Chondrocyte (in vitro differentiated cells): ENCODE data around the gene SPO11. TPM values are rescaled to one million over a fixed set of nuclear protein-coding genes. Genes with fewer than 3 reads are reported as not detected.
A peak's percentile ranks its signal among the peaks of the same experiment; 100 is the strongest.

Source experiments
- DNase-seq: peaks from one replicate; pipeline ENCODE4 v3.0.0; 2021; ENCODE audit warnings: mixed read lengths, low spot score
- H3K27ac Mint-ChIP-seq: one replicate; pipeline ENCODE4 v1.8.0; 2021; ENCODE audit warnings: mild to moderate bottlenecking, moderate library complexity, mixed read lengths; ENCODE audit not compliant: unreplicated experiment
- H3K27me3 Mint-ChIP-seq: 2 replicates; pipeline ENCODE4 v1.8.0; 2021; ENCODE audit warnings: low read depth, mixed read lengths
- H3K36me3 Mint-ChIP-seq: 2 replicates; pipeline ENCODE4 v1.8.0; 2021; ENCODE audit warnings: low read depth, mixed read lengths
- H3K4me1 Mint-ChIP-seq: 2 replicates; pipeline ENCODE4 v1.8.0; 2021; ENCODE audit warnings: low read depth, mild to moderate bottlenecking, mixed read lengths
- H3K4me3 Mint-ChIP-seq: one replicate; pipeline ENCODE4 v1.8.0; 2021; ENCODE audit warnings: mild to moderate bottlenecking, moderate library complexity, mixed read lengths; ENCODE audit not compliant: unreplicated experiment
- H3K9me3 Mint-ChIP-seq: 2 replicates; pipeline ENCODE4 v1.8.0; 2021; ENCODE audit warnings: low read depth, mixed read lengths
- total RNA-seq: library from RNA; stranded (reverse); gene quantifications from 3 replicates; pipeline ENCODE4 v1.2.1, GENCODE V29; 2021
- TF ChIP-seq, protein P1 (sequence below): fragments of 200-600 bp; sonication (generic); IDR thresholded peaks from 2 replicates; pipeline ENCODE4 v1.5.0; 2021; ENCODE audit warnings: antibody characterized with exemption, mild to moderate bottlenecking, moderate library complexity

The SPO11 gene
- total RNA-seq, 1 donor from 2014 or later: not detected

DNA sequence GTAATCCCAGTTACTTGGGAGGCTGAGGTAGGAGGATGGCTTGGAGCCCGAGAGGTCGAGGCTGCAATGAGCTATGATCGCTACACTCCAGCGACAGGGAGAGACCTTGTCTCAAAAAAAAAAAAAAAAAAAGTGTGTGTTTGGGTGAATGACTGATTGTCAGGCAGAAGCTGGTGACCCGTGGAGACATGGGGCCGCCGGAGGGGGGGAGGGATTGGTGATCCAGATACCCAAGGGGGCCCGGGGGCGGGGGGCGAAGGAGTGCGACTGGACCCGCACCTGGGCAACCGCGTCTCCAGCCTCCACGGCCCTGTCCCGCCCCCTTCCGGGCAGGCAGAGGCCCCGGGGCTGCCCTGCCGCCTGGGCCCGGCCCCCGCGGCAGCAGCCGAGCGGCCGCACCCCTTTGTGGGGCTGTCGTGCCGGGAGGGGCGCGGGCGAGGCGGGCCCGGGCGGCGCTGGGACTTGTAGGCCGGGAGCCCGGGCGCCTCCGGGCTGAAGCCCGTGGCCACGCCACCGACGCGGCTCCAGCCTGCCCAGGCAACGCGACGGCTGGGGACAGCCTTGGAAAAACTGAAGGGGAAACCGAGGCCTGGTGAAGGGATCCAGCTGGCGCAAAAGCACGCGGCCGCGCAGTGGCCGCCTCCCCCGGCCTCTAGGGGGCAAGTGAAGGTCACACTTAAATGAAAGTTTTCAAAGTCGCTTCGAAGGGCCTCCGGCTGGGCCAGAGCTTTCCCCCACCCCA, 59.5 kb downstream of the SPO11 start:
- H3K36me3 Mint-ChIP-seq: peaks cover 3% of the 10 kb centered on the region
- H3K4me1 Mint-ChIP-seq: peaks cover 32% of the 10 kb centered on the region
- no peaks in the 10 kb centered on the region for H3K9me3 Mint-ChIP-seq
- no peaks in the 10 kb centered on the region for H3K27me3 Mint-ChIP-seq
- DNase-seq: peak; percentile 86
- H3K27ac Mint-ChIP-seq: no peak overlapping the region
- H3K4me3 Mint-ChIP-seq: no peak overlapping the region
- TF ChIP-seq, protein P1, sequence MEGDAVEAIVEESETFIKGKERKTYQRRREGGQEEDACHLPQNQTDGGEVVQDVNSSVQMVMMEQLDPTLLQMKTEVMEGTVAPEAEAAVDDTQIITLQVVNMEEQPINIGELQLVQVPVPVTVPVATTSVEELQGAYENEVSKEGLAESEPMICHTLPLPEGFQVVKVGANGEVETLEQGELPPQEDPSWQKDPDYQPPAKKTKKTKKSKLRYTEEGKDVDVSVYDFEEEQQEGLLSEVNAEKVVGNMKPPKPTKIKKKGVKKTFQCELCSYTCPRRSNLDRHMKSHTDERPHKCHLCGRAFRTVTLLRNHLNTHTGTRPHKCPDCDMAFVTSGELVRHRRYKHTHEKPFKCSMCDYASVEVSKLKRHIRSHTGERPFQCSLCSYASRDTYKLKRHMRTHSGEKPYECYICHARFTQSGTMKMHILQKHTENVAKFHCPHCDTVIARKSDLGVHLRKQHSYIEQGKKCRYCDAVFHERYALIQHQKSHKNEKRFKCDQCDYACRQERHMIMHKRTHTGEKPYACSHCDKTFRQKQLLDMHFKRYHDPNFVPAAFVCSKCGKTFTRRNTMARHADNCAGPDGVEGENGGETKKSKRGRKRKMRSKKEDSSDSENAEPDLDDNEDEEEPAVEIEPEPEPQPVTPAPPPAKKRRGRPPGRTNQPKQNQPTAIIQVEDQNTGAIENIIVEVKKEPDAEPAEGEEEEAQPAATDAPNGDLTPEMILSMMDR: peak; percentile 45

DNA sequence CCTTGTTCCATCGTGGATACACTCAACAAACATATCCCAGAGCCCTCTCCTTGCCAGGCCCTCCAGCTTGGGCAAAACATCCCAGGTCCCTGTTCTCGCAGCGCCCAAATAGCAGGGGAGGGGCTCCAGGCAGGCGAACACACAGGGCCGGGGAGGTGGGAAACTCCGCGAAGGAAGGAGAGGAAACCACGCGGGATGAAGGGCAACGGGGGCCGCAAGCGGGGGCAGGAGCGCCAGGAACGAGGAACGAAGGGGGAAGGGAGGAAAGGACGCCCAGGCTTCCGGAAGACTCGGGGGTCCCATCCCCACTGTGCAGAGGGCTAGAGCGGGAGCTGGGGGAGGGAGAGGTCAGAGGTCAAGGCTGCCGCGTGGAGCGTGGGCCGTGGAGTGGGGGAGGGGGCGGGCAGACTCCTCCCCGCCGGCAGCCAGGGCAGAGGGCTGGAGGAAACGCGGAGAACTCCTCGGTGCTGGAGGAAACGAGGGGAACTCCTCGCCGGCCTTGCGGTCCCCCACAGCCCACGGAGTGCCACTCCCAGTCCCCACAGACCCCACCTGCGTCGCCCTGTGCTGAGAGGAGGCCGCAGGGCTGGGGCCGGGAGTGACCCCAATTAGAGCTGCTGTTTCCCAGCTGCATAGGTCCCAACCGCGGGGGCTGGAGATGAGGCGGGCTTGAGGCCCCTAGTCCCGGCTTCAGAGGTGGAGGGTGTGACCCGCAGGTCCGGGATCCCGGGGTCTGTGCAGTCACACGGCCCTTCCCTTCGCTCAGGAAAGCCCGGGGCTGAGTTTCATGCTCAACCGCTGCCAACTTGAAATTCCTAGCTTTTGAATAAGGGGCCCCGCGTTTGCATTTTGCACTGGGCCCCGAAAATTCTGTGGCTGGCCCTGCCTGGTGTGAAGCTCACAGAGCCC, 60.3 kb downstream of the SPO11 start:
- DNase-seq: peak; percentile 76
- peaks cover 3% of the 10 kb centered on the region for H3K36me3 Mint-ChIP-seq
- TF ChIP-seq, protein P1: no peak
- peaks cover 33% of the 10 kb centered on the region for H3K4me1 Mint-ChIP-seq
- no peak overlapping the region for H3K27ac Mint-ChIP-seq
- no peaks in the 10 kb centered on the region for H3K9me3 Mint-ChIP-seq
- H3K27me3 Mint-ChIP-seq: no peaks in the 10 kb centered on the region
- peak overlapping the region; percentile 19 for H3K4me3 Mint-ChIP-seq

DNA sequence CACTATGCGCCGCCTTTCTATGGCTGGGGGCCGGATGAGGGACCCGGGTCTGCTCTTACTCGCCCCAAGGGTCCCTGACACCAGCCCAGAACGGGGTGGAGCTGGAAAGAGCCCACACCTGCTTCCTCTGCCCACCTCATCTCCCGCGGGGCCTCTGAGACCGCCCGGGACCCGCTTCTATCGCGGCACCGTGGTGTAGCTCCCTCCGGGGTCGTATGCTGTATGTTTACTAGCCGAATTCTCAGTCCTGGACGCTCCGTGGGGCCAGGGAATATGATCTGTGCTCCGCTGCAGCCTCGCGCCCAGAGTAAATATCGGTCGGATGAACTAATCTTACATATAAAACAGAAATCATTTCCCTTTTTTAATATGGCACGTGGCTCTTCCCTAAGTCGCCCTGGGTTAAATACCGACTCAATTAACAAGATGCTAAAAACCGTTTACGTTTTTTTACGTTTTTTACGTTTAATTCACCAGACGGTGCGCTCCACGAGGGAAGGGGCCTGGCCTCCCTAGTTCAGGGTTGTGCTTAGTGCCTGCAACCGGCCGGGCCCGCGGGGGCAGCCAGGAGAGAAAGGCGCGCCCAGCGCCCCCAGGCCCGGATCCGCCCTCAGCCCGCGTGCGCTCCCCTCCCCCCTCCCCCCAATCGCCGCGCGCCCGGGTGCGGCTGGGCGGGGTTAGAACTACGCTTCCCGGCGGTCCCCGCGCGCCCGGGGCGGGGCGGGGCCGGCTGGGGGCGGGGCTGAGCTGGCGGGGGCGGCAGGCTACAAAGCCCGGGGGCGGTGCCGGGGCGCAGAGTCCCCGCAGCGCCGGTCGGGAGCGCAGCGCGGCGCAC, 61.2 kb downstream of the SPO11 start, which contains the start of gene RBM38:
Gene RBM38 (plus strand): TSS at position 793 of the 835 bp plus-strand sequence. CDS start 186 bp downstream, outside the sequence.
- H3K27ac Mint-ChIP-seq: no peak within 1 kb of the TSS
- TF ChIP-seq, protein P1: no peak
- peaks cover 39% of the 10 kb centered on the region for H3K4me1 Mint-ChIP-seq
- no peaks in the 10 kb centered on the region for H3K27me3 Mint-ChIP-seq
- H3K9me3 Mint-ChIP-seq: no peaks in the 10 kb centered on the region
- H3K36me3 Mint-ChIP-seq: peaks cover 3% of the 10 kb centered on the region
- peak within 1 kb of the TSS; percentile 73 for H3K4me3 Mint-ChIP-seq
- DNase-seq: peak; percentile 84

DNA sequence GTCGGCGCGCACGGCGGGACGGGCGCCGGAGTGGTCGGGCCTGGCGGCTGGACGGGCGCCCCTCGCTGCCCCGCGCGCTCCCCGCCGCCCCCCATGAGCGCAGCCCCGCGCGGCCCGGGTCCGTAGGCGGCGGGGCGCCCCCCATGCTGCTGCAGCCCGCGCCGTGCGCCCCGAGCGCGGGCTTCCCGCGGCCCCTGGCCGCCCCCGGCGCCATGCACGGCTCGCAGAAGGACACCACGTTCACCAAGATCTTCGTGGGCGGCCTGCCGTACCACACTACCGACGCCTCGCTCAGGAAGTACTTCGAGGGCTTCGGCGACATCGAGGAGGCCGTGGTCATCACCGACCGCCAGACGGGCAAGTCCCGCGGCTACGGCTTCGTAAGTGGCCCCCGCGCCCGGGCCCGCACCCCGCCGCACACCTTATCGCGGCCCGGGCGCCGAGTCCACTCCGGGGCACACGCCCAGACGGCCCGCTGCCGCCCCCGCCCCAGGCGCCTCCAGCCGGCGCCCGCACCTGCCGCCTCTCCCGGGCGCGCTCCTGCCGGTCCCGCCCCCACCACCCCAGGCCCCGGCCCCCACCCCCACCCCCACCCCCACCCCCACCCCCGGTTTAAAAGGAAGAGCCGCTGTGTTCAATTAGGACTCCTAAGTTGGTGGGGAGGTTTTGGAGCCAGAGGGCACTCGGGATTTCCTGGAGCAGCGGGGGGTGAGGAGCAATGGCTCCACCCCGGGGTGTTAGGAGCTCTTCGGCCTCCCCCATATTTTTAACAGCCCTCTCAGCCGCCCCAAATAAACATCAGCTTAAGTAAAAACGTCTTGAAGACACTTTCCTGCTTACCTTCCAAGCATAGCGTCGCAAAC, 62.1 kb downstream of the SPO11 start:
- Mint-ChIP-seq H3K4me1 (peaks cover 42% of the 10 kb centered on the region), H3K9me3 (no peaks in the 10 kb centered on the region)

More for the DNA sequence above, 62.1 kb downstream of the SPO11 start:
- peak; percentile 77 for DNase-seq
- H3K27me3 Mint-ChIP-seq: no peaks in the 10 kb centered on the region
- H3K27ac Mint-ChIP-seq: no peak overlapping the region
- peaks cover 4% of the 10 kb centered on the region for H3K36me3 Mint-ChIP-seq
- TF ChIP-seq, protein P1: no peak
- peak overlapping the region; percentile 73 for H3K4me3 Mint-ChIP-seq
